Uterus (tissue), 4 donors: ENCODE data around the gene THOC1. TPM values are rescaled to one million over a fixed set of nuclear protein-coding genes. Genes with fewer than 3 reads are reported as not detected.

ENCODE experiments used
- DNase-seq, 2 donors: peaks; one replicate each; pipeline ENCODE4 v3.0.0-alpha.2; 2019 to 2020
- H3K27ac ChIP-seq, 2 donors: fragments of 200-600 bp; sonication (generic); 1 replicate in 1 of 2; 2 replicates in 1 of 2; pipeline ENCODE4 v1.5.1; 2016 to 2018
- H3K27me3 ChIP-seq, 2 donors: fragments of 200-600 bp; sonication (generic); one replicate each; pipeline ENCODE4 v1.5.1; 2018 to 2019; ENCODE audit warnings: control low read depth in 1 of 2
- H3K36me3 ChIP-seq, 2 donors: fragments of 200-600 bp; sonication (generic); one replicate each; pipeline ENCODE4 v1.5.1; 2019; ENCODE audit warnings: control low read depth in 1 of 2
- H3K4me1 ChIP-seq, 2 donors: fragments of 200-600 bp; sonication (generic); one replicate each; pipeline ENCODE4 v1.5.1; 2018 to 2019; ENCODE audit warnings: control low read depth in 1 of 2
- H3K4me3 ChIP-seq, 2 donors: fragments of 200-600 bp; sonication (generic); 1 replicate in 1 of 2; 2 replicates in 1 of 2; pipeline ENCODE4 v1.5.1; 2018 to 2019; ENCODE audit warnings: mild to moderate bottlenecking in 1 of 2
- H3K9me3 ChIP-seq, 2 donors: fragments of 200-600 bp; sonication (generic); one replicate each; pipeline ENCODE4 v1.5.1; 2019; ENCODE audit warnings: control low read depth in 1 of 2
- POLR2A ChIP-seq, 2 donors: fragments of 450-650 bp; IDR thresholded peaks; one replicate each; pipeline ENCODE4 v1.6.1; 2016; ENCODE audit warnings: antibody characterized with exemption in 2 of 2, mild to moderate bottlenecking in 1 of 2, moderate library complexity in 1 of 2
- intact Hi-C: fragments of 100-400 bp; cut with DNase I; formaldehyde crosslinking; loops from one replicate; pipeline ENCODE4 v1.15.1; 2023; ENCODE audit warnings: low total_unique reads
- total RNA-seq, 4 donors: library from RNA; depleted of rRNA in 3 of 4; stranded (reverse); fragments of >200 nt in 3 of 4; gene quantifications; one replicate each; pipeline versions ENCODE4 v1.1.0 to v1.2.4, GENCODE V29; 2014 to 2023
- TF ChIP-seq, protein P1 (sequence below), 4 experiments: fragments of 200-600 bp in 2 of 4; fragments of 450-650 bp in 2 of 4; sonication (generic) in 2 of 4; IDR thresholded peaks; one replicate each; pipeline ENCODE4 v1.5.1; 2016 to 2019; ENCODE audit warnings: antibody characterized with exemption in 4 of 4, mild to moderate bottlenecking in 2 of 4, moderate library complexity in 1 of 4
- donor health status: DM: yes; HTN: yes; CAD: no.

Gene THOC1
- total RNA-seq, 4 donors from 2014 or later: 58.2 to 245 (median 98.6) TPM

DNA sequence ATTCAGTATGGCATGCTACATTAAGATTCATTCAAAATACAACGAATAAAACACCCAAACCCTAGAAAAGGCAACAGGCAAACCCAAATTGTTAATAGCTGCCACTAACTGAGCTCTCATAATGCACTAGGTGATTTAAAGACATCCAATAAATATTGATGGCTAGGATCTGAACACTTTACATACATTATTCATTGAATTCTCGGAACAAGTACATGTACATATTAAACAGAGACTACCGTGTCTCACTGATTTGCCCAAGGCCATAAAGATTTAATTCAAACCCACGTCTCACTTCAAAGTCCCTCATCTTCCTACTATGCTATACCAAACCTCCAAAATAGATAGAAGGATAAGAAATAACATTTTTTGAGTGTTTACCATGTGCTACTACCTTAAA is 42.1 kb downstream of the THOC1 start:
- Histone ChIP-seq H3K36me3 (no peaks in the 10 kb centered on the region), H3K4me1 (no peaks in the 10 kb centered on the region), H3K27me3 (no peaks in the 10 kb centered on the region), H3K4me3 (no peak overlapping the region), H3K27ac (no peak overlapping the region), H3K9me3 (no peaks in the 10 kb centered on the region)
- no peak for DNase-seq
- TF ChIP-seq POLR2A (IDR thresholded peaks at IDR 0.05): no peak
- TF ChIP-seq, protein P1, sequence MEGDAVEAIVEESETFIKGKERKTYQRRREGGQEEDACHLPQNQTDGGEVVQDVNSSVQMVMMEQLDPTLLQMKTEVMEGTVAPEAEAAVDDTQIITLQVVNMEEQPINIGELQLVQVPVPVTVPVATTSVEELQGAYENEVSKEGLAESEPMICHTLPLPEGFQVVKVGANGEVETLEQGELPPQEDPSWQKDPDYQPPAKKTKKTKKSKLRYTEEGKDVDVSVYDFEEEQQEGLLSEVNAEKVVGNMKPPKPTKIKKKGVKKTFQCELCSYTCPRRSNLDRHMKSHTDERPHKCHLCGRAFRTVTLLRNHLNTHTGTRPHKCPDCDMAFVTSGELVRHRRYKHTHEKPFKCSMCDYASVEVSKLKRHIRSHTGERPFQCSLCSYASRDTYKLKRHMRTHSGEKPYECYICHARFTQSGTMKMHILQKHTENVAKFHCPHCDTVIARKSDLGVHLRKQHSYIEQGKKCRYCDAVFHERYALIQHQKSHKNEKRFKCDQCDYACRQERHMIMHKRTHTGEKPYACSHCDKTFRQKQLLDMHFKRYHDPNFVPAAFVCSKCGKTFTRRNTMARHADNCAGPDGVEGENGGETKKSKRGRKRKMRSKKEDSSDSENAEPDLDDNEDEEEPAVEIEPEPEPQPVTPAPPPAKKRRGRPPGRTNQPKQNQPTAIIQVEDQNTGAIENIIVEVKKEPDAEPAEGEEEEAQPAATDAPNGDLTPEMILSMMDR (IDR thresholded peaks at IDR 0.05): no peak
- intact Hi-C loops: no loop called here

DNA sequence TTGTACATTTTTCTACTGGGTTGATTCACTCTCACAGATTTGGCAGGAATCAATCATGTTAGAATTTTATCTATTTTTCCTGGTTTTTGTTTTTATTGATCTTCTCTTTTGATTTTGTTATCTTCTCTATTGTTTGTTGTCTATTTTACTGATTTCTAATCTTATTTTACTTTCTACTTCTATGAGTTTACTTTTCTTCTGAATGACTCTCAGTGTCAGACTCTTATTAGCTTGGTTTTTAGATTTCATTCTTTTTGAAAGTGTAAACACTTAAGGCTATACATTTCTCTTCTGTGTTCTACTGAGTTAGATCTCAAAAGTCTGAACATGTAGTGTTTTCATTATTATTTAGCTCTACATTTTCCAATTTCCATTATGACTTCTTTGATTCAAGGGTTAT is 47.1 kb downstream of the THOC1 start:
- no peak for DNase-seq
- H3K36me3 ChIP-seq: no peaks in the 10 kb centered on the region
- intact Hi-C loops: no loop called here
- no peaks in the 10 kb centered on the region for H3K27me3 ChIP-seq
- H3K4me1 ChIP-seq: no peaks in the 10 kb centered on the region
- H3K9me3 ChIP-seq: no peaks in the 10 kb centered on the region
- H3K27ac ChIP-seq: no peak overlapping the region
- TF ChIP-seq, protein P1 (IDR thresholded peaks at IDR 0.05): no peak
- no peak for TF ChIP-seq POLR2A (IDR thresholded peaks at IDR 0.05)
- no peak overlapping the region for H3K4me3 ChIP-seq

GRCh38 chr18:217532-218336 is 50.1 kb downstream of the THOC1 start:
- H3K36me3 ChIP-seq: no peaks in the 10 kb centered on the region

DNA sequence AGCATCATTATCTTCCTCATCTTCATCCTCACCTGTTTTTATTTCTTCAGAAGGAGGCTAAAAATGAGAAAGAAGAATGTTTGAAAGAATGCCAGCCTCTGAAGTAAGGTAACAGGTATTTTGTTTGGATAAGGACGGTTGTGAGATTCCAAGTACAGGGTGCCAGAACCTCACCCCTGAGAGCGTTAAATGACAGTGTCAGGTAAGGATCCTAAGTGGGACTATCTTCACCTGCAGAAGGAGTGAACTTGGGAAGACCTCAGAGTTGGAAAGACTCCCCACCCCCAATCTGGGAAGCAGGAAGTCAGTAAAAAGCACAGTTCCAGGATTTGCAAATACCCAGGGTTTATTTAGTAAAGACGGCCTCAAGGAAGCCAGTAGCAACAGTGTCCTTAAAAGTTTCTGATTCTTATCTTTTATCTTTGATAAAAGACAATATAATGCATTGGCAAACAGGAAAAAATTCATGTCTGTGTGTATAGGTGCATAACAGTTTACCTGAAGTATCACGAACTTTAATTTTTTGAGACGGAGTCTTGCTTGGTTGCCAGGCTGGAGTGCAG is 52.3 kb downstream of the THOC1 start:
- H3K27me3 ChIP-seq: no peaks in the 10 kb centered on the region
- intact Hi-C loops: no loop called here
- no peaks in the 10 kb centered on the region for H3K9me3 ChIP-seq
- H3K4me3 ChIP-seq: no peak overlapping the region
- no peak for DNase-seq
- H3K36me3 ChIP-seq: no peaks in the 10 kb centered on the region
- TF ChIP-seq, protein P1 (IDR thresholded peaks at IDR 0.05): no peak
- no peak for TF ChIP-seq POLR2A (IDR thresholded peaks at IDR 0.05)
- no peaks in the 10 kb centered on the region for H3K4me1 ChIP-seq
- H3K27ac ChIP-seq: no peak overlapping the region

More at GRCh38 chr18:217532-218336, 50.1 kb downstream of the THOC1 start:
- Histone ChIP-seq H3K4me3 (no peak overlapping the region), H3K4me1 (no peaks in the 10 kb centered on the region), H3K9me3 (no peaks in the 10 kb centered on the region), H3K27me3 (no peaks in the 10 kb centered on the region), H3K27ac (no peak overlapping the region)
- intact Hi-C loops: no loop called here
- TF ChIP-seq, protein P1 (IDR thresholded peaks at IDR 0.05): no peak
- TF ChIP-seq POLR2A (IDR thresholded peaks at IDR 0.05): no peak
- DNase-seq: no peak

GRCh38 chr18:213966-214365 is 53.9 kb downstream of the THOC1 start:
- Histone ChIP-seq H3K9me3 (no peaks in the 10 kb centered on the region), H3K36me3 (no peaks in the 10 kb centered on the region), H3K27ac (no peak overlapping the region), H3K4me3 (no peak overlapping the region), H3K27me3 (no peaks in the 10 kb centered on the region), H3K4me1 (no peaks in the 10 kb centered on the region)
- intact Hi-C loops: no loop called here
- TF ChIP-seq POLR2A (IDR thresholded peaks at IDR 0.05): no peak
- TF ChIP-seq, protein P1 (IDR thresholded peaks at IDR 0.05): no peak
- no peak for DNase-seq
